T-helper 1 cell (primary cell): Measurements from ENCODE around the gene ARHGAP23.
"Not testable (repeated sequence)": the region's sequence is repeated elsewhere in the genome, so short reads cannot be mapped to it uniquely, and the experiment has no call there.

Source experiments
- DNase-seq, 5 donors: peaks; one replicate each; pipeline ENCODE4 v3.0.0-alpha.2; 2012 to 2020

Gene ARHGAP23

DNA sequence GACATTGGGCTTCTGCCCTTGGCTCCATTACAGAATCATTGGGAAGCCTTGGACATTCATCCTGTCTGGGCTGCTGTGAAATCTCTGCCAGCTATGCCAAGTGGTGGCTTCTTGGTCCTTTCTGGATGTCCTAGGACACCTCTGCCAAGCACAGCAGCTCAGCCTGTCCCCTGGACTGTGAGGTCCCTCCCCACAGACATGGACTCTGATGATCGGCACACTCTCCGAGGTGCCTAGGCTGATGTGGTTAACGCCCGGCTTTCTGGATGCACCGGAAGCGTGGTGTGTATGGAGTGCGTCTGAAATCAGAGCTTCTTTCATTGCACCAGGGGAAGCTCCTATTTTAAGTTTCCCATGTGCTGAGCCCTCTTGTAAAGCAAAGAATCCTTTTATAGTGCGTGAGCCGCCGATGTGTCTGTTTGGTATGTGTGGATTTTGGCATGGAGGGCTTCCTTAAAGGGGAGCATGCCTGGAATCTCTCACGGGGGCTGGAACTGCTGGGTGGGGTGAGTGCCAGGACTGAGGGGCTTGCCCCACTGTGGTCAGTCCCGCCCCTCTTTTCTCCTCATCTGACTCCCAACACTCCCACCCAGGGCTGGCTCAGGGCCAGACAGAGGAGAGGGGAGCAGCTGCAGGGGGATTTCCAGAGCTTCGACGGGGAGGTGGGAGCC, 7.0 kb upstream of the ARHGAP23 start:
- no peak for DNase-seq

DNA sequence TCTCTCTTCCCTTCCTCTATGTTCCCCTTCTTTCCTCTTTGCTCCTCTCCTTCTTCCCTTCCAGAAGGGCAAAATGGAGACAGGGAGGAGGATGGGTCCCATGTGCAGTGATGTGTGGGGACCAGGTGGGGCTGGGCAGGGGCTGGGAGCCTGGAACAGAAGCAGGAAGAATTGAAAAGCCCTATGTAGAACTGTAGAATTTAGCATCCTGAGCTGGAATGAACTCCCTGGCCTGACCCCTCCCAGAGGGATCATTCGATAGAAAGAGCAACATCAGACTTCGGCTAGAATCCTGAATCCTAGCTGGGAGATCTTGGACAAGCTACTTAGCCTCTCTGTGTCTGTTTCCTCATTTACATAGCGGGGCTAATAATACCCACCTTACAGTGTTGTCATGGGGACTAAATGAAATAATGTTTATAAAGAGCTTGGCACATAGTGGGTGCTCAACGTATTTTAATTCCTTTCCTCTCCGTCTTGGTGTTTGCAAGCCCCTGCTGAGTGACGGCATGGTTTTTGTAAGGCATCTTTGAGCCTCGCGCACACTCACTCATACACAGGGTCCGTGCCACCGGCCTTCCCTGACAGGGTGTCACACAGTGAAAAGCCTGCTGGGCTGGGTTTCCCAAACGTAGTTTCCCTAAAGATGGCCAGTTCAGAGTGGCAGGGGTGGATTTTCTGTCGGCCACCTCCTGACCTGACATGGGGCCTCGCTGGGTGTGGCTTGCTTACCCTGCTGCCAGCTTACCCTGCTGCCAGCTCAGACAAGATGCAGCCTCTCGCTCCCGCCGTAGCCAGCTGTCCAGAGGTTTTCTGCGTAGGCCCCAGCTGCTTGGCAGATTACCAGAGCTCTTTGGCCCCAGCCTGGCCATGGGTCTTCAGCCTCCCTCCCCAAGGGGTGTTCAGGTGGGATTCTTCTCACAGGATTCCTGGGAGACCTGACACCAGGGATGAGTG, 6.1 kb upstream of the ARHGAP23 start:
- DNase-seq = no peak

DNA sequence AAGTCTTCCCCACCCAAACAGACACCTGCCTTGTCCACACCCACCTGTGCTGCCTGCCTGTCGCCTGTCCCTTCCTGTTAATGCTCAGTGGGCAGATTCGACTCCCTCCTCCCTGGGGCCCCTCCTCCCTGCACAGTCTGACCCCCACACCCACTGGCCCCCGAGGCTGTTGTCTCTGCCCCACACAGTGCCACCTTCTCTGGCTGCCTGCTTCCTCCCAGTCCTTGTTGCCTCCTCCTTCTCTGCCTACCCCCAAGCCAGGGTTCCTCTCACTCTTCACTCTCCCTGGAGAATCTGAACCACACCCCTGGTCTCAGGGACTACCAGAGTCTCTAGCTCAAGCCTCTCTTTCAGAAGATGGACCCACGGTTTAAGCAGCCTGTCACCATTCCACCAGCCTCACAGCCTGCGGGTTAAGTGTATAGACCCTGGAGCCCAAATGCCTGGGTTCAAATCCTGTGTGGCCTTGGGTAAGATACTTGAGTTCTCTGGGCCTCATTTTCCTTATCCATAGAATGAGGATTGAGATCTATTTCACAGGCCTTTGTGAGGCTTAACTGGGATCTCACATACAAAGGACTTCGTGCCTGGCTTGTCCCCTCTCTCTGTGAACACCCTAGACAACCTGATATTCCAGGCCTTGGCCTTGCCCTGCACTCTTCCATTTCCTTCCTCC, 3.8 kb upstream of the ARHGAP23 start:
- no peak for DNase-seq

DNA sequence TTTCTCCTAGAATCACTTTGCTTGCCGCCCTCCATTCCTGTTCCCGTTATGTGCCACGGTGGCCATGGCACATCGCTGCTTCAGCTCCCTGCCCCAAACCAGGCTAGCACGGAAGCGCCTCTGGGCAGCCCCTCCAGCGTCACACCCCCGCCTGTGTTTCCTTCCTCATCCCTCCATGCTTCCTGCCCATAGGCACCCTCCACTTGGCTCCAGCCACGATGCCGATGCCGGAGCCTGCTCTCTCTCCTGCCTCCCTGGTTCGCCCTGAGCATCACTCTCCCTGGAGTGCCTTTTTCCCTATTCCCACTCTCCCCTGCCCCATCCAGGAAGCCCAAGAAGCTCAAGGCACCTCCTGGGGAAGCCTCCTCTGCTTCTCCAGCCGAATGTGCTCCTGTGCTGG, 3.2 kb upstream of the ARHGAP23 start:
- DNase-seq = no peak

DNA sequence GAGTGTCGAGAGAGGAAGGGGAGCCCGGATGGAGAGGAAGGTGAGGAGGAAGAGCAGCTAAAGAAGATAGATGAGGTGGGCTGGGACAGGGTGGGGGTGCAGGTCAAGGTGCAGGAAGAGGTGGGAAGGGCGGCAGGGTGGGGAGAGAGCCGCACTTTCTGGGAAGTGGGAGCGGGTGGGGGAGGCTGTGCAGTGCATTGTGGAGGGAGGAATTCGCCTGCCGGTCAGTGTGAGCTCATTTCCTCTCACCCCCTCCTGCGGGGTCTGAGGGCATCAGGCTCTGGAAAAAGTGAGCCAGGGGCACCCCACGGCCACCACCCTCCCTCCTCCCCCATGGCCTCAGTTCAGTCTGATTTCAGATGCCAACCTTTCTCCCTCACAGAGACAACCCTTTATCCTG, 2.5 kb upstream of the ARHGAP23 start:
- DNase-seq = no peak

DNA sequence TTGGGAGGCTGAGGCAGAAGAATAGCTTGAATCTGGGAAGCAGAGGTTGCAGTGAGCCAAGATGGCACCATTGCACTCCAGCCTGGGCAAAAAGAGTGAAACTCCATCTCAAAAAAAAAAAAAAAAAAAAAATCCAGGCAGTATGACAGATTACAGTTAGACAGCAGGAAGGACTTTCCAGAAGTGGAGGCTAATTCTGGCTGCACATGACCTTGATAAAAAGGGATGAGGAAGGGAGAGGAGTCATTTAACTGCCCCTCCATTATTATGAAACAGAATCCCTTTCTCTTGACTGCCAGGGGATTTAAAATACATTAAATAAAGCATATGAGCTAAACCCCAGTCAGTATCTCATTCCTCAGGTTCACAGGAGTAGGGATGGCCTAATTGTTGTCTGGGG, 1.8 kb upstream of the ARHGAP23 start:
- DNase-seq = no peak

DNA sequence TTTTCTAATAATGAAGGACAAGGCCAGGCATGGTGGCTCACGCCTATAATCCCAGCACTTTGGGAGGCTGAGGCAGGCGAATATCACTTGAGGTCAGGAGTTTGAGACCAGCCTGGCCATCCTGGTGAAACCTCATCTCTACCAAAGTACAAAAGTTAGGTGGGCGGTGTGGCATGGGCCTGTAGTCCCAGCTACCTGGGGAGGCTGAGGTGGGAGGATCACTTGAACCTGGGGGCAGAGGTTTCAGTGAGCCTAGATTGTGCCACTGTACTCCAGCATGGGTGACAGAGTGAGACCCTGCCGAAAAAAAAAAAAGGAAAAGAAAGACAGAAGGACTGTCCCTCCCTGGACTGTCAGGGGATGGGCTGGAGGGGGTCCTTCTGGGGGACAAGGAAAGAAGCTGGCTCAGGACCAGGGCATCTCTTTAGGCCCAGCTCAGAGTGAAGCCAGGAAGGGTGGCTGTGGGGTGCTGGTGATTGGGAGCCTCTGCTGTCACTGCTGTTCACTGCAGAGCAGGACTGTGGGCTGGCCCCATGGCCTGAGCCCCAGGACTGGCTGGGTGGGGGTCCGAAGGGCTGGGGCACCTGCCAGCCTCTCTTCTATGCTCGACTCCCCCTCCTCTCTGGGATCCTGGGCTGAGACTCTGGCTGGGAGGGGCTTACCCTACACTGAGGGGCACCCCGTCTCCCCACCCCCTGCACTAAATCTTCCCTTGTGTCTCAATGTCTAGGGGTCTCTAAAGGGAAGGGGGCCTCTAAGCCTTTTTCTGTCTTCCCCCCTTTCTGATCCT, 909 bp upstream of the ARHGAP23 start:
- no peak for DNase-seq

DNA sequence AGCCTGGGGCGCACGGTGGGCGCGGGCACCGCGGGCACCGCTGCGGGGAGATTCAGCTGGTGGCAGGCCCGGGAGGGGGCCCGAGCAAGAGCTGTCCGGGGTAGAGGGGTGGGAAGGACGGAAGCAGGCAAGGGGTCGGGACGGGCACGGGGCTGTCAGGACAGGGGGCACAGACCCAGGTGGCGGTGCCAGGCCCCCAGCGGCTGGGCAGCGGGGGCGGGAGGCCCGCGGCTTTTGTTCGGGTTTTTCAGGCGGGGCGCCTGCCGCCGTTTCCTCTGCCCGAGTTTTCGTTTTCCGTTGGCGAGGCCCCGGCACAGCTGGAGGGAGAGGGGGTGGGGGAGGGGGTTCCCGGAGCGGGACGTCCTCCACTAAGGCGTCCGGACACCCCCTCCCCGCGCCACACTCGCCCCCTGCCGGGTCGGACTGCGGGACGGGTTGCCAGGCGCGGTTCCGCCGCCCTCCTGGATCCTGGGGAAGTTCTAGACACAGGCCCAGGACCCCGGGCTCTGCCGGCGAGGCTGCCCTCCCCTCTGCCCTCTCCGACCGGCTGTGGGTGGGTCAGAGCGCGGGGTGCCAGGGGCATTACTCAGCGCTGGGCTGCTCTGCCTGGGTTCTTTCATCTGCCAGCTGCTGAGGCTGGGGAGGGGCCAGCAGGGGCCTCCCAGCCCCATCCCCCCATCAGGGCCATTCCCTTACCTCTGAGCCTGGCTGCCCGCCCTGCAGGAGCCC, 543 bp downstream of the ARHGAP23 start:
- peak in 2 of 5 donors; percentile 12 to 29 for DNase-seq

DNA sequence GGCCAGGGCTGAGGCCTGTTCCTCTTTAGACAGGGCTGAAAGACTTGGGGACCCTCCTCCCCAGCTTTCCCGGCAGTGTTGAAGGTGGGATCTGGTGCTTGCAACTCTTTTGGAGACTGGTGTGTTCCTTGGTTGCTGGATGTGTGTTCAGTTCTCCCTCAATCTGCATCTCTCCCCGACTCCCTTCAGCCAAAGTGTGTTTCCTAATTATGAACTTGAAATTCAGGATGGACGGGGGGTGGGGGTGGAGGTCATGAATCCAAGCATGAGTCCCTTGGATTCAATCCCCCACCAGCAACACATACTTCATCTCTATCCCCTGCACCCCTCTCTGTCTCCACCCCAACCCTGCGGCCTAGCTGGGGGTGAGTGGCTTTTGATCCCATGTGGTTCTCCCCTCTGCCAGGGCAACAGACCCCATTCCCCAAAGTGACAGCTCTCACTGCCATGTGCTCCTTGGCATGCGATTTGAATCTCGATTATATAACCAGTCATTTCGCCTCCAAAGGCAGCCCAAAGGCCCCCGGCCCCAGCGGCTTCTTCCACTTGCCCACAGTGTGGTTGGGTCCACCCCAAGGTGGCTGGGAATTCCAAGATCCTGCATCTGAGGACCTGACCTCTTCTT, 1.3 kb downstream of the ARHGAP23 start:
- DNase-seq = no peak

DNA sequence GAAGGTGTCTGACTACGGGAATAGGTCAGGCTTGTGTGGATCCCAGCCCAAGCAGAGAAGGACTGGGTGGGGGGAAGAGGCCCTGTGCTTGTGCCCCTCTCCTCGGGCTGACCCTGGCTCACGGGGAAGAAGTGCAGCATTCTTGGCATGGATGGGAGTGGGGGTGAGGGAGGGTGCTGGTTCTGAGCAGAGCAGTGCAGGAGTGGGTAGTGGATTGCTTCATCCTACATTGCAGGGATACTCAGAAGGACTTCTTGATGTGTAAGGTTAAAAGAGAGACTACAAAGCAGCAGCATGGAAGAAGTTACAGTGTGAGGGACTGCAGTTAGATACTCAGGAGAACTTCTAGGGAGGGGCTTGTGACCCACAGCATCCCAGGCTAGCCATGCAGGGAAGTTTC, 2.1 kb downstream of the ARHGAP23 start:
- DNase-seq = no peak

DNA sequence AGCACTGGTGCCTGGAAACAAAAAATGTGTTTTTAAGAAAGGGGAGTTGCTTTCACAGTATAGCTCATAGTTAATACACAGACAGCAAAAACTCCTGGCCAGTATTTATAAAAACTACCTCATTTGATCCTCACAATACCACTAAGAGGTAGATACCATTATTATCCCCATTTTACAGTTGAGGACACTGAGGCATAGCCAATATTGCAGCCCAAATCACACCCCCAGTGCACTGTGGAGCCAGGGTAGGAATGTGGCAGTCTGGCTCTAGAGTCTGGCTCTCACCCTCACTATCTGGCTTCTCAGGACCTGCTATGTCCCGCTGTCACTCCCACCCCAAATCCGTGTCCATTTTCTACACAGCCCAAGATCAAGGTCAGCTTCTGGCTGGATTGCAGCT, 2.6 kb downstream of the ARHGAP23 start:
- no peak for DNase-seq

DNA sequence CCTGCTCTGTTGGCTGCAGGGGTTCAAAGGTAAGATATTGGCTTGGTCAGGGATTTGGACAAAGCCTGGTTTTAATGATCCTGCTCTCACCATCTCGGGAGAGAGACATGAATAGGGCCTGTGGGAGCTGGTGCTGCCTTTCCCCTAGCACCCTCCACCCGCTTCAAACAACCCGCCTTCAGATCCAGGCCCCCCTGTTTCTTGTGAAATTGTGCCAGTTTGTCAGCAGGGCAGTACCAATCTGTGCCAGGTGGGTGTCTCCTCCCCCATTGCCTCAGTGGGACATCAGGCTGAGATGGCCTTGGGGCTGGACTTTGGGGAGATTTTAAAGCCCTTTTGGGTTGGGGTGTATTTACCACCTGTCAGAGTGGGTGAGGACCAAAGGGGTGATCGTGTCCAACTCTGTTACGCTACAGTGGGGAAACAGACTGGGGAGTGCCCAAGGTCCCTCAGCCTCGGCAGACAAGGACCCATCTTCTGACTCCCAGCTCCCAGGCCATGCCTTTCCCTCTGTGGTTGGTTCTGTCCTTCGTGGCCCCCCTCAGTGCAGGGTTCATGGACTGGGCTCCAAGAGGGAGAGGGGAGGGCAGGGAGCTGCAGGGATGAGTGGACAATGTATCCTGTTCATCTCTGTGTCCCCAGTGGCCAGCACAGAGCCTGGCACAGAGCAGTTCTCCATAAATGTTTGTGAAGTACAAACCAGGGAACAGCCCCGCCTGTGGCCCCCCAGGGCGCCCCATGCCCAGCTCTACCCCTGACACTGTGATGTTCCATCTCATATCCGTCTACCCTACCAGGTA, 3.3 kb downstream of the ARHGAP23 start:
- no peak for DNase-seq

DNA sequence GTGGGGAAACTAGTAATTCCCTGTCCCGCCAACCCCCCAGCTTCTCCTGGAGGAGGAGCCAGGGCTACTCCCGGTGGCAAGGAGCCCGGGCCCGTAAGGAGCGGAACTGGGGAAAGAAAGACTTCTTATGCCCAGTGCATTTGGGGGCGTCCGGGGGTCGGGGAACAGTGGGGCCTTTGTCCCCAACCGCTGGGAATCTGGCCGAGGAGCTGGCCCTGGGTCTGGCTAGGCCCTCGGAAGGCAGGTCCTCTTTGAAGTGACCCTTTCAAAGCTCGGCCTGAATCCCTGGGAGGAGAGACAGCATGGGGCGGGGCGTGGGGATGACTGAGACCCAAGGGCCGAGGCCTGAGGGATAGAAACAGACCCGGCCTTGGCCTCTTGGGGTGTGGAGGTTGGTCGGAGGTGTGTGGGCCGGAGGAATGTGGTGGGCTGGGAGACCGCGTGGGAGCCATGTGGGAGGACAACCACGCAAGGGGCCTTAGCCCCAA, 6.0 kb downstream of the ARHGAP23 start:
- no peak for DNase-seq

DNA sequence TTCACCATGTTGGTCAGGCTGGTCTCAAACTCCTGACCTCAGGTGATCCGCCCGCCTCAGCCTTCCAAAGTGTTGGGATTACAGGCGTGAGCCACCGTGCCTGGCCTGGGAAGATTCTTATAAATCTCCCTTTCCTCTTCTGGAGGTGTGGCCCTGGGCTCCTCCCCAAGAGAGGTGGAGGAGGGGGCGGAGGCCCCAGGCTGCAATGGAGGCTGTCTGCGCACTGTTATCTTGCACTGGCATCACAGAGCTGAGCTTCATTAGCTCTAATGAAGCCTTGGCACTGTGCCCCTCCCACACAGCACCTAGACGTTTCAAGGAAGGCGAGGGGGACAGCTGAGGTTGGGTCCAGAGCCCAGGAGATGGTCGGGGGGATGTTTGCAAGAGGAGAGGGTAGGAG, 7.5 kb downstream of the ARHGAP23 start:
- DNase-seq = no peak

DNA sequence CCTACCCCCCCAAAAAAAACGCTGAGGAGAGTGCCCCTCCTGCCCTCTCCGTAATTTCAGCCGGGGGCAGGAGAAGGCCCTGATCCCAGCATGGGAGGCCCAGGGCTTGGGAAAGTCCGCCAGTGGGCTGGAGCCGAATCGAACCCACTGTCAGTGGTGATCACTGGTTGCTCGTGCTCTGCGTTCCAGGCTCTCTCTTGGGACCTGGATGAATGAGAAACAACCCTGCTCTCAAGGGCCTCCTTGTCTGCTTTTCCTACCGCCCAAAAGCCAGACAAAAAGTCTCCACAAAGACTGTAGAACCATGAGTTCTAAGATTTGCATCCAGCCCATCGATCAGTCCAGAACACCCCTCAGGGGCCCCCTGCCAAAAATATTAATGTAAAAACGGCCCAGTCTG, 8.1 kb downstream of the ARHGAP23 start:
- no peak for DNase-seq

DNA sequence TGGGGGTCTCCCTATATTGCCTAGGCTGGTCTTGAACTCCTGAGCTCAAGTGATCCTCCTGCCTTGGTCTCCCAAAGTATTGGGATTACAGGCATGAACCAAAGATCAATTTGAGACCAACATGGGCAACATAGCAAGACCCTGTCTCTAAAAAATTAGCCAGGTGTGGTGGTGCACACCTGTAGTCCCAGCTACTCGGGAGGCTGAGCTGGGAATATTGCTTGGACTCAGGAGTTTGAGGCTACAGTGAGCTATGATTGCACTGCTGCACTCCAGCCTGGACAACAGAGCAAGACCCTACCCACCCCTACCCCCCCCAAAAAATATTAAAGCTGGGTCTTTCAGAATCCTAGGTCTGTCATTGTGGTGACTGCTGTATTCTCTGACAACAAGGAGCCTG, 9.0 kb downstream of the ARHGAP23 start:
- not testable (repeated sequence) for DNase-seq

DNA sequence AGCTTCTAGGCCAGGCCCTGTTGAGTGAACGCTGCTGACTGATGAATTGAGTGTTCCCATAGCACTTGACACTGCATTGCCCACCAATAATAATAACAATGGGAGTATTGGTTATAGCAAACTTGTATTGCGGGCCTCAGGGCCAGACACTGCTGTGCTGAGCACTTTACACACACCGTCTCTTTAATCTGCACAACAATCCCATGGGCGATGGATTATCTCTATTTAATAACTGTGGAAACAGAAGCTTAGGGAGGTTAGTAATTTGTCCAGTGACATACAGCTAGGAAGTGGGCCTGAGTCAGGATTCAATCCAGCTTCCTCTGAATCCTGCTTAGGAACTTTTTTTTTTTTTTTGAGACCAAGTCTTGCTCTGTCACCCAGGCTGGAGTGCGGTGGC, 11.2 kb downstream of the ARHGAP23 start:
- no peak for DNase-seq

DNA sequence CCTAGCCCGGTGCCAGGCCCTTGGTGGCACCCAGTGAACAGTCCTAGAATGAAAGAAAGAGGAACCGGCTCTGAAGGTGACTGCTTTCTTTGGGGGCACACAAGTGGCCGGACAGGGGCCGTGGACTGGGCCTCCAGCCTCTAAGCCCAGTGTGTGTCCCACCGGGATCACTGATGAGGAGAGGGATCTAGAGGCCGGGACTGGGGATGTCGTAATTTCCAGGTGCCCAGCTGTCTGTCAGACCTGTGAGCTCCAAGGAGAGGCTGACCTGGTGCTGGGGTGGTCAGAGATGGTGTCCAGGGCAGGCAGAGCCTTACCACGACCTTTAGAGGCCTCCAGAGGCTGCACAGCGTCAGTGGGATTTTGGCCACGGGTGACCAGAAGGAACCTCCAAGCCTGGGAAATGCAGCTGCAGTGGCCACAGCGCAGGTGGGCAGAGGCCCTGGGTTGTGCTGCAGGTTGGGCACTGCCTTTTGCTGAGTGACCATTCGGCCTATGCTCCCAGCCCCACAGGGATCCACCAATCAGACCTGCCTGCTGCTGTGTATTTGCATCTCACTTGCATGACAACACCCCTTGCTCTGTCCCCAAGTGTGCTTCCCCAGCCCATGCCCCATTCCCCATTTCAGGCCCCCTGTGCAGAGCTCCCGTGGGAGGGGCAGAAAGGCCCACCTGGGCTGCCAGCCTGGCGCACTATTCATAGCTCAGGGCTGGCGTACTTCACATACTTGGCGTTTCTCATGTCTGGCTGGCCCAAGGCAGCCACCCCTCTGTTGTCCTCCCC, 12.5 kb downstream of the ARHGAP23 start:
- no peak for DNase-seq

DNA sequence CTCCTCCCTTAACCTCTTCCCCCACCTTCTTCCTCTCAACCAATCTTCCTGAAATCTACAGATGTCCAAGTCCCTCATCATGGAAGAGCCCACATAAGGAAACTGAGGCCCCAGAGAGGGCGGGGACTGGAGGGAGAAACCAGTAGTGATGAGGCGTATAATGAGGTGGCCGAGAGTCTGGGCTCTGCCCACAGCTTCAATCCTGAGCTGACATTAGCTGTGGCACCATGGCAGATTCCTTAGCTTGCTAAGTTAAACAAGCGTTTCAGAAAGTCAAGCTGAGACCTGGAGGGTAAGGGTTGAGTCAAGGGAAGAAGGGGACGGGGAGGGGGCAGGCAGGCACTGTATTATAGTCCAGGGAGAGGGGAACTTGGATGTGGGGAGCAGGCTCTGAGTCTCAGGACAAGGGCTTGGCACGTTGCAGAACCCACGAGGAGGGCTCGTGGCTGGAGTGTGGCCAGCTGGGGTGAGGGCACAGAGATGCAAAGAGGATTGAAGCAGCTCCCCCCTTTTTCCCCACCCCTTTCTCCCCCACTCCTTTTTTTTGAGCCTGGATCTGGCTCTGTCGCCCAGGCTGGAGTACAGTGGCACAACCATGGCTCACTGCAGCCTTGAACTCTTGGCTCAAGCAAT, 13.3 kb downstream of the ARHGAP23 start:
- DNase-seq = no peak
